Cardiac fibroblast (primary cell): ENCODE results near the gene MAP4K4.

Source experiments
- DNase-seq, 2 donors: peaks; one replicate each; pipeline versions ENCODE4 v3.0.0 to v3.0.0-alpha.2; 2010; ENCODE audit warnings: low read depth in 2 of 2
- H3K4me3 ChIP-seq, 2 donors: replicated peaks in 1 of 2; 1 replicate in 1 of 2; 2 replicates in 1 of 2; pipeline ENCODE4 v1.5.1; 2011; ENCODE audit warnings: low read depth in 2 of 2, low read length in 2 of 2, mild to moderate bottlenecking in 2 of 2, moderate library complexity in 1 of 2
- TF ChIP-seq, protein P1 (sequence below): IDR thresholded peaks from one replicate; pipeline ENCODE4 v1.5.1; 2011; ENCODE audit warnings: low read depth, mild to moderate bottlenecking, low read length, inconsistent platforms

MAP4K4 gene

DNA sequence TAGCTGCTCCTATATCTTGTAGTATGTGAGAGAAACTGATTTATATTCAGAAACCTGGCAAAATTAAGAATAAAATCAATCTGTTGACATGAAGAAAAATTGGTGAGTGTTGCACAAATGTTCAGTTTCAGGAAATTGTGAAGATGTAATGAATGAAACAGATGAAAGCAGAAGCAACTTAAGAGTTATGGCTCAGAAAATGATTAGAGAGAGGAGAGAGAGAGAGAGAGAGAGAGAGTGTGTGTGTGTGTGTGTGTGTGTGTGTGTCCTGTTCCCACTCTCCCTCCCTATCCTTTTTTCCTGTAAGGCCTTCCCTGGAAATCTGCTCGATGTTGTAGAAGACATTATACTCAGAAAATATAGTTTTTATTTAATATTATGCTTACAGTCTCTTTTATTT, 31.4 kb downstream of the MAP4K4 start:
- no peak overlapping the region for H3K4me3 ChIP-seq
- TF ChIP-seq, protein P1, sequence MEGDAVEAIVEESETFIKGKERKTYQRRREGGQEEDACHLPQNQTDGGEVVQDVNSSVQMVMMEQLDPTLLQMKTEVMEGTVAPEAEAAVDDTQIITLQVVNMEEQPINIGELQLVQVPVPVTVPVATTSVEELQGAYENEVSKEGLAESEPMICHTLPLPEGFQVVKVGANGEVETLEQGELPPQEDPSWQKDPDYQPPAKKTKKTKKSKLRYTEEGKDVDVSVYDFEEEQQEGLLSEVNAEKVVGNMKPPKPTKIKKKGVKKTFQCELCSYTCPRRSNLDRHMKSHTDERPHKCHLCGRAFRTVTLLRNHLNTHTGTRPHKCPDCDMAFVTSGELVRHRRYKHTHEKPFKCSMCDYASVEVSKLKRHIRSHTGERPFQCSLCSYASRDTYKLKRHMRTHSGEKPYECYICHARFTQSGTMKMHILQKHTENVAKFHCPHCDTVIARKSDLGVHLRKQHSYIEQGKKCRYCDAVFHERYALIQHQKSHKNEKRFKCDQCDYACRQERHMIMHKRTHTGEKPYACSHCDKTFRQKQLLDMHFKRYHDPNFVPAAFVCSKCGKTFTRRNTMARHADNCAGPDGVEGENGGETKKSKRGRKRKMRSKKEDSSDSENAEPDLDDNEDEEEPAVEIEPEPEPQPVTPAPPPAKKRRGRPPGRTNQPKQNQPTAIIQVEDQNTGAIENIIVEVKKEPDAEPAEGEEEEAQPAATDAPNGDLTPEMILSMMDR = no peak
- no peak for DNase-seq

DNA sequence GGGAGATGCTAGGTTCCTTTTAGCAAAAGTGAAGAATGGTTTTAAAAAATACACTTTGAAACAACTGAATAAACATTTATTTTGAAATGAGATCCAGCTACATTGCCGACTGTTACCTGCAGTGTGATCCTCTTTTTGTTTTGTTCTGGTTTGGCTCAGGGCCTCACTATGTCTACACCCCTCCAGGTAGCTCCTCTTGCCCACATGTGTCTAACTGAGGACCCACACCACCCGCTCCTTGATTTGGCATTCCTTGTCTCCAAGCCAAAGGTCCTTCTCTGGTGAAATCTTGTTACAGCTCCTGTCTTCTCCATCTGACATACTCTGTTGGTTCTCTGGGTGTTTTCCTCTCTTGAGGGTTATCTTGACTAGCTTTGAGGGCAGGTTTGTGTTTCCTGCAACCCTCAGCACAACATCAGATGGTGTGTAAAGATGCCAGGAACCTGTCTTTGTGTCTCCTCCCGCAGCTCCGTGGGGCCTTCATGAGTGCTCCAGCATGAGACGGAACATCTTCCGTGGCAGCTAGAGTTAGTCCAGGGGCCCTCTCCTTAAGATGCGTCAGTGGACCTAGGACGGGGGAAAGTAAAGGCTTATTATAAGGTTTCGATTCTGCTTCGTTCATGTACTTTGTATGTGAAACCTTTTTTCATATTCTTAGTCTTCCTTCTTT, 32.1 kb downstream of the MAP4K4 start:
- no peak for DNase-seq
- no peak overlapping the region for H3K4me3 ChIP-seq
- TF ChIP-seq, protein P1 = no peak

- no peak overlapping the region for H3K4me3 ChIP-seq
- TF ChIP-seq, protein P1 = no peak
- no peak for DNase-seq
Measured at GRCh38 chr2:101731221-101732054, 33.9 kb downstream of the MAP4K4 start.

DNA sequence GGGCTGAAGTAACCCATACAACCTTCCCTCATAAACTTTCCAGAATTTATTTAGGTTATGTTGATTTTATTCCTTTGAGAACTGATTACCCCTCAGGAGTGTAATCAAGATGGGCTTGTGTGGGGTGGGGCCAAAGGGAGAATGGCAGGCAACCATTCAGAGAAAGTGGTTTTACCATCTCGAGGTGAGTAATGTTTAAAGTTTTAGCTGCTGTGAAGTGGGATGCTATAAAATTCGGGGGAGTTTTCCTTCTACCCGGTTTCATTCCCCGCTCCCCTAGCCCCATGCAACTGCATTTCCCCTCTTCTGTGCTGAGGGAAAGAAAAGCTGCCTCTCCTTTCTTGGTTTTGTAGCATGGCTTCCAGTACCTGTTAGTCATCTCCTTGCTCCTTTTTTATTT, 34.7 kb downstream of the MAP4K4 start:
- H3K4me3 ChIP-seq = no peak overlapping the region
- no peak for DNase-seq
- TF ChIP-seq, protein P1 = no peak

DNA sequence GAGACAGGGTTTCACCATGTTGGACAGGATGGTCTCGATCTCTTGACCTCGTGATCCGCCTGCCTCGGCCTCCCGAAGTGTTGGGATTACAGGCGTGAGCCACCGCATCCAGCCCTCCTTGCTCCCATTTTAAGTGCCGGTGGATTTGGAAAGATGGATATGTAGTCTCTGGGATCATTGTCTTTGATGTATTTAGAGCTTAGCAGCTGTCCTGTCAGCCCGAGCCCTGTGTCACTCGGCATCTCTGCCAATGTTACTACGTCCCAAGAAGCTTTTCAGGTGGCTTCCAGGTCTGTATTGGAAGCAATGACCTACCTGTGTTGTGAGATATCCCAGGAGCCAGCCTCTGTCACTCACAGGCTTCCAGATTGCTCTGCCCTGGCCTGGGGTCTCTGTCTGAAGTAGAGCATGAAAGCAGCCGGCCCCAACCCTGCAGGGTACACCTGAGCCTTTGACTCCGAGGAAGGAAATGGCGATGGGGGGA, 35.3 kb downstream of the MAP4K4 start:
- TF ChIP-seq, protein P1 = no peak
- DNase-seq = no peak
- H3K4me3 ChIP-seq = no peak overlapping the region

DNA sequence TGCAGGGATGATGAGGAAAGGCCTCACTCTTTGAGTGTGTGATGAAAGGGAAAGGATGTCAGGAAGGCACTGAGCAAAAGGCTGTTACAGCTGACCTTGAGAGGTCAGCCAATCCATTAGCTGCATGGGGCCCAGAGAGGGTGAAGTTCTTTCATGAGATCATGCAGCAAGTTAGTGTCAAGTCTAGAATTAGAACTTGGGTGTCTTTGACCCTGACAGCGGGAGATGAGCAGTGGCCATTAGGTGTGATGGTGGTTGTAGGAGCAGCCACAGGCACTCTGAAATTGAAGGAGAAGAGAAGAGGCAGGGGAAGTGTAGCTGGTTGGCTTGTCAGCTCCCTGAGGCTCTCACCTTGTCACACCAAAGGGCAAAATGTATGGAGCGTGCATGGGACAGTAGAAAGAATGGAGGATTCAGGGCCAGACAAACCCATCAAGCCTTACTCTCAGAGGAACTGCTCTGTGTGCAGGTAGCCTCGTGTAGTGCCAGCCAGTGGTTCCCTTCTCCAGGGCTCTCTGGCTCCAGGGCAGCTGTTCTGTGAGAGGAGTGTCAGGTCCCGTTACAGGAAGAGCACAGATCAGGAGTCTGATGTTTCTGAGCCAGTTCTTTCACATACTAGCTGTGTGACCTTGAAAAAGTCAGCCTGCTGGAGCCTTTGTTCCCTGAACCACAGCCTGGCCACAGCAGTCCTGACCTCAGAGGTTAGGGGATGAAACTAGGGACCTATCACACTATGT, 35.9 kb downstream of the MAP4K4 start:
- no peak overlapping the region for H3K4me3 ChIP-seq
- TF ChIP-seq, protein P1 = no peak
- DNase-seq = no peak
